Amniotic stem cell (primary cell): ENCODE measurements around the gene RAB6A.
A peak's percentile ranks its signal among the peaks of the same experiment; 100 is the strongest.
"Not testable (repeated sequence)": the region's sequence is repeated elsewhere in the genome, so short reads cannot be mapped to it uniquely, and the experiment has no call there.

Experiments used
- DNase-seq: peaks from one replicate; lab custom pipeline; 2025; lab: John Stamatoyannopoulos, UW

RAB6A gene

DNA sequence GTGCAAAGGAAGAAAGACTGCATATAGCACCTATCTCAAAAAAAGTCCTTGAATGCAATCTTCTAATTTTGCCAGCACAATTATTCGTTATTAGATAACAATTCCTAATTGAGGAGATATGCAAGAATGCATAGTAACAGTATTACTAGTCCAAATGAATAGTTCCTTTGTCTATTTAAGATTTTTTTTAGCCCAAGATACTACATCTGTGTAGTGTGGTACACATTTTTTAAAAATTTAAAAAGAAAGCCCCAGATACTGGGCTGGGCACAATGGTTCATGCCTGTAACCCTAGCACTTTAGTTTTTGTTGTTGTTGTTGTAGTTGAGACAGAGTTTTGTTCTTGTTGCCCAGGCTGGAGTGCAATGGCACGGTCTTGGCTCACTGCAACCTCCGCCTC lies 43.7 kb downstream of the RAB6A start:
- DNase-seq: no peak

DNA sequence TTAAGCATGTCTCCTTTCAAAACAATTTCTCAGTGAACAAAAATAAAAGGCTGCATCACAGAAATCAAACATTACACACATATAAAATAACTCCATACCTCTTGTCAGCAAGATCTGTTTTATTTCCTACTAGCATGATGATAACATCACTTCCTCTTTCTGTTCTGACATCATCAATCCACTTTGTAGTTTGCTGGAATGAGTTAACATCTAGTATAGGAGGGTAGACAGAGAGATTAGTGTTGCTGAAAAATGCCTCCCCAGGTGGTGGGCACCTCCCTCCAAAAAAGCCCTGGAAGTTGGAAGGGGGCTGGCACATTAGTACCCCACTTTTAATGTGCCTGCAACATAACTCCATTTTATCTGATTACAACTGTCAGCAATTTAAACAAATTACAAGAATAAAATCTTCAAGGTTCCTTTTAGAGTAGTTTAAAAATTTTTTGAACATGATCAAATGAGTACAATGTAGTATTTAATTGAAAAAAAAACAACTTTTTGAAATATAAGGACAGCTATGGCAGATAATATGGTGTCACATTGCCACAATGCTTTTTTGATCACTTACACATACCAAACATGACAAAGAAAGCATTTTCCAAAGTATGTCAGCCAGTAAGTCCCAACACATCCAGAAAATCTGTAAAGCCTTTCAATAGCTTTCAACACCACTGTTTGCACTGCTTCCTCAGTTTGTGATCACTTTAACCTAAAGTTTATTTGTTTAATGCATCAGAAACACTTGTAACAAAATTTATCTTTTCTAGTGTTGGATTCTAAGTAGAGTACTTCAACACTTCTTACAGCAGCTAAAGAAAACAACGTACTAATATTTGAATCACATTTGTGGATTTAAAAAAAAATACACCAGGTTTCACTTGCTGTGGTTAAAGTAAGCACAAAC lies 44.5 kb downstream of the RAB6A start:
- no peak for DNase-seq

DNA sequence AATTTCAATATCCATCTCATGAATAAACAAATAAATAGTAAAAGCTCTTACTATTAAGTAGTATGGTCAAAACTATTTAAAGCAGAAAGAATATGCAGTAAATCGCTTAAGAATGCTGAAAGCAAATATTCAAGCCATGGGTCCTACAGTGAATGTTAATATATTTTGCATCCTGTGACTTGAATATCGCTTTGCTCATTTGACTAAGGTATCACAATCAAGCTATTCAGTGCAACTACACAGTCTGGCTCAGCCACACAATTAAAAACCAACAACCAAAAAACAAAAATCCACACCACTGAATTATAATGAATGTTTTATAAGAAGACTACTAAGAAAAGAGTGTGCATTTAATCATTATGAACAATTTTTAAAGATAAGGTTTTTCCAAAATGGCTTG lies 45.3 kb downstream of the RAB6A start:
- DNase-seq: no peak

DNA sequence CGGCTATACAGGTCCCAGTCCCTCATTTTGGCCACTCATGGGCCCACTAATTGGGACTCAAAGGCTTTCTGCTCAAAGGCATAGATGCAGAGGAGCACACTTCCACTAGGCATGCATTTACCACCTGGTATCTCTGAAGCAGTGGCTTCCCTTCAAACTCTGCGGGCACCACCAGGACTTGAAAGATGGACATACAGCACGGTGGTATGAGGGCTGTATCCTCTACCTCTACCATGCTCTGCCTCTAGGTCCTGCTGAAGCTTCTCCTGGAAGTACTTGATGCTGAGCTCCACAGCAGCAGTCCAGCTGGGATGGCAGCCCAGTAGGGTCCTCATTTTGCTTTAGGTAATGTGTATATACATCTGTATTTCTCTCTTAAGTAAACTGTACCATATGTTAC lies 49.9 kb downstream of the RAB6A start:
- DNase-seq: no peak

DNA sequence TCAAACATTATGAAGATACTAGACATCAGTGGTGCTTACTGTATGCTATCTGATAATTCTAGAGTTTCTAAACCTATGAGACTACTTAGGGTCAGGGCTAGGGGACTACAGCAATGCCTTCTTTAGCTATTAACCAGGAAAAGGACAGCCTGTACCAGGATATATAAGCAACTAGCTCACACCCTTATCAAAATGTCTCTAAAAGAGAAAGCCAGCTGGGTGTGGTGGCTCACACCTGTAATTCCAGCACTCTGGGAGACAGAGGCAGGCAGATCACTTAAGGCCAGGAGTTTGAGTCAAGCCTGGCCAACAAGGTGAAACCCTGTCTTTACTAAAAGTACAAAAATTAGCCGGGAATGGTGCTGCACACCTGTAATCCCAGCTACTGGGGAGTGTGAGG lies 55.8 kb downstream of the RAB6A start:
- DNase-seq: no peak

DNA sequence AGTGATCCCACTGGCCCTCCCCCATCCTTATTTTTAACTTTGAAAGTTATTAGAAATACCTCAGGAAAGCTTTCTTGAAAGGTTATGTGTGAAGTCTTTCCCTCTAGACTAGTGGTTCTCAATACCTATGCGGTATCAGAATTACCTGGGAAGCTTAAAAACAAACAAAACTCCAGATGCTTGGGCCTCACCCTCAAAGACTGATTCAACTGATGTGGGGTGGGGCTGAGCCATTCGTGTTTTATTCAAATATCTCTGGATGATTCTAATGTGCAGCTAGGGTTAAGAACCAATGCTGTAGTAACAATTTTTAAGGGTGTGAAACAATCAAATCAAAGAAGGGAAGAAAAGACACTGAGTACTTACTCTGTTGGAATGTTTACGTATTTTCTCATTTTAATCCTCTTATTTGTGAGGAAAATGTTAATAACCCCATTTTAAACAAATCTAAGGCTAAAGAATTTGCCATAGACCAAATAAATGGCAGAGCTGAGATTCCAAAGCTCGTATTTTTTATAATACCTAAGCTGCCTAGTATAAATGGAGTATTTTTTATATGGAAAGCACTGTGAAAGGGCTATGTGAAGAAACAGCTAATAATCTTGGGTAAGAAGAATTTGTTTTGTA lies 66.9 kb downstream of the RAB6A start:
- no peak for DNase-seq

DNA sequence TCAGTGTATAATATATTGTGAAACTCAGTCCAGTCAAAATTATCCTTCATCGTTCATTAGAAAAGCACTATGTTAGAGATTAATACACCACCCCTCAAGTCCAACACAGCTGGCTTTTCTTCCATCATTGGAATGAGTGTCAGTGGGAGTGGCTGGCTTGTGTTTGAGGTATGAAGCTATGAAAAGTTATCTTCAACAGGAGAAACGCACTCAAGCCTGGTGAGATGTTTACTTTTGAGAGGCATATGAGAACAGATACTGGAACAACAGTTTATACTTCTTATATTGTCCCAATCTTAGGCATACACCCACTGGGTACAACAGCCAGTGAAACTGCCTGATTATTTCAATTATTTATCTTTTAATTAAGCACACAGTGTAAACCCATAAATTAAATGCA lies 80.2 kb downstream of the RAB6A start:
- DNase-seq: no peak

DNA sequence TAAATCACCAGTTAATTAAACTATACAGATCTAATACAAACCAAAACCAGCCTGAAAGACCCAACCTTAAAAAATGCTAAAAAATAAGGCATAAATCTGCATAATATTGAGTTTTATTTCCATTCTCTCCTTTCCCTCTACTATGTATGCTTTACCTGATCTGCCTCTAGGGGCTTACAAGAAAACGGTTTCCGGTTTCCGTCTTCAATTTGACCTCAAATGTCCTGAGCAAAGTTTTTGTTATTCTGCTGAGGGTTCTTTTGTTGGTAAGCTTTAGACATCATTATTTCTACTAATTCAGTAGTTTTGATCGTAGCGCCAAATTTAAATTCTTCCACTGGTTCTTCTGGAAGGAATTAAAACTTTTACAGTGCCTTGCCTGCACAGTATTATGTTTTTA lies 84.3 kb downstream of the RAB6A start:
- DNase-seq: not testable (repeated sequence)

DNA sequence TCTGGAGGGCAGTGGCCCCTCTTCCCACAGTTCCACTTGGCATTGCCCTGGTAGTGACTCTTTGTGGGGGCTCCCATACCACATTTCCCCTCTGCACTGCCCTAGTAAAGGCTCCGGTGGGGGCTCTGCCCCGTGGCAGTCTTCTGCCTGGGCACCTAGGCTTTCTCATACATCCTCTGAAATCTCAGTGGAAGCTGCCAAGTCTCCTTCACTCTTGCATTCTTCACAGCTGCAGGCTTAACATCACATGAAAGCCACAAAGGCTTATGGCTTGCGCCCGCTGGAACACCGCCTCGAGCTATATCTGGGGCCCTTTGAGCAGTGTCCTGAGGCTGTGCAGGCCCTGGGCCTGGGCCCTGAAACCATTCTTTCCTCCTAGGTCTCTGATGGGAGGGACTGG lies 89.2 kb downstream of the RAB6A start:
- no peak for DNase-seq

DNA sequence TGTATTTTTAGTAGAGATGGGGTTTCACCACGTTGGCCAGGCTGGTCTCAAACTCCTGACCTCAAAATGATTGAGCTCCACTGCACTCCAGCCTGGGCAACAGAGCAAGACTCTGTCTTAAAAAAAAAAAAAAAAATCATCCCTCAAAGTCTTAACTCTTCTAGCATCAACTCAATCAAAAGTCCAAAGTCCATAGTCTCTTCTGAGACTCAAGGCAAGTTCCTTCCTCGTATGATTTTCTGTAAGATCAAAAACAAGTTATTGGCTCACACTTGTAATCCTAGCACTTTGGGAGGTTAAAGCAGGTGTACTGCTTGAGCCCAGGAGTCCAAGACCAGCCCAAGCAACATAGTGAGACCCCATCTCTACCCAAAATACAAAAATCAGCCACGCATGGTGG lies 90.1 kb downstream of the RAB6A start:
- no peak for DNase-seq

DNA sequence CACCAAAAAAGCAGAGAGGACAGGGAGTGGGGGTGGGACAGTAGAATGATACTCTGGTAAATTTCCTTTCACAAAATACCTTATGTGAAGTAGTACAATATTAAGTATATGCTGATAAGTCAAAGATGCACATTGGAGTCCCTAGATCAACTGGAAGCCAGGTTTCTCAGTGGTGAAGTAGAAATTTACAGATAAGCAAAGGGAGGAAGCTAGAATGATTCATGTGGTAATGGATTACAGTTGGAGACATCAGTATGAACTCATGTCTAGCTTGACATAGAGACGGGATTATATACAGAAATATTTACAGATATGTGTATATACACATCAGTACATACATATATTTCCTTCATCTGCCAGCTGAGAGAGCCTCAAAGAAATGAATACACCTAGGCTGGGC lies 93.0 kb downstream of the RAB6A start:
- no peak for DNase-seq

DNA sequence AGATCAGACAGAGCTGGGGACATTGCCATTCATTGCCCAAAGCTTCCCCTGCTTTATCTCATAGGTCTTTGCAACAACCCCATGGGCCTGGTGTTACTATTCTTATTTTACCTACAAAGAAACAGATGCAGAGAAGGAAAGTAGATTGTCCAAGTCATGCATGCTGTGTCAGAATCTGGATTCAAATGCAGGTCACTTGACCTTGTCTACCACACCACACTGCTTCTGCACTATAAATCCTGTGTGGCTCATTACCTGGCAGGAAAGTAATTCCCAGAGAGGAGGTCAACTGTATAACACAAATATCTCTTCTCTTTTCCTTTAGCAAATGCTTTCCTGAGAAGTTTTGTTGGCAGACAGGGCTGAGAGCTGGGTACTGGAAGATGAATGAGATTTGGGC lies 96.0 kb downstream of the RAB6A start:
- no peak for DNase-seq

DNA sequence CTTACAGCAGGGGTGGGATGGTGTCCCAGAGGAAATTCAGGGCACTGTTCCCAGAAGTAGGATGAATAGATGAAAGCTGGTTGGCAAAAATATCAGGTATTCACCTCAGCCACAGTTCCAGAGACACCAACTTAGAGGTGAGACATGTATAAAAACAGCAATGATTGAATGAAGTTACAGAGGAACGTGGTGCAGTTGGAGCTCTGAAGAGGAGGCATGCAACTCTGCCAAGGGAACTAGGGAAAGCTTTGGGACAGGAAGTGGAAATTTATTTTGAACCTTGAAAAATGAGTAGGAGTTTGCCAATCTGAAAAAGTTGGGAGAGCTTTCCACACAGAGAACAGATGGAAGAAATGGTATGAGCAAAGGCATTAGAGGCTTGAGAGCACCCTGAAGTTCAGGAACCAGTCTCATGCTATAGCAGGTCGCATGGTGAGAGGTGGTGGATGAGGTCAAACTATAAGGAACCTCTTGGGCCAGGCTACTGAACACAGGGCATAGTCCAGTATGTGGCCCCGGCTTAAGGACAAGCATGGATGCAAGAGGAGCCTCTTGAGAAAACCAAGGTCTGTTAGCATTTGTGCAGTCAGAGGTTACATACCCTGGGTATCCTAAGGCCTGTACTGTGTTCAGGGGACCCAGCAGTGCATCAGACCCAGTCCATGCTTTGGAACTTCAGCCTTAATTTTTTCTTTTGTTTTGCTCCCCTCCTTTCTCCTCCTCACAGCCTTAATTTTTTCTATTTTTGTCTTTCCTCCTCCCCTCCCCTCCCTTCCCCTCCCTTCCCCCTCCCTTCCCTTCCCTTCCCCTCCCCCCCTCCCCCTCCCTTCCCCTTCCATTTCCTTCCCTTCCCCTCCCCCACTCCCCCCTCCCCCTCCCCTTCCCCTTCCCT lies 97.0 kb downstream of the RAB6A start:
- DNase-seq: no peak

DNA sequence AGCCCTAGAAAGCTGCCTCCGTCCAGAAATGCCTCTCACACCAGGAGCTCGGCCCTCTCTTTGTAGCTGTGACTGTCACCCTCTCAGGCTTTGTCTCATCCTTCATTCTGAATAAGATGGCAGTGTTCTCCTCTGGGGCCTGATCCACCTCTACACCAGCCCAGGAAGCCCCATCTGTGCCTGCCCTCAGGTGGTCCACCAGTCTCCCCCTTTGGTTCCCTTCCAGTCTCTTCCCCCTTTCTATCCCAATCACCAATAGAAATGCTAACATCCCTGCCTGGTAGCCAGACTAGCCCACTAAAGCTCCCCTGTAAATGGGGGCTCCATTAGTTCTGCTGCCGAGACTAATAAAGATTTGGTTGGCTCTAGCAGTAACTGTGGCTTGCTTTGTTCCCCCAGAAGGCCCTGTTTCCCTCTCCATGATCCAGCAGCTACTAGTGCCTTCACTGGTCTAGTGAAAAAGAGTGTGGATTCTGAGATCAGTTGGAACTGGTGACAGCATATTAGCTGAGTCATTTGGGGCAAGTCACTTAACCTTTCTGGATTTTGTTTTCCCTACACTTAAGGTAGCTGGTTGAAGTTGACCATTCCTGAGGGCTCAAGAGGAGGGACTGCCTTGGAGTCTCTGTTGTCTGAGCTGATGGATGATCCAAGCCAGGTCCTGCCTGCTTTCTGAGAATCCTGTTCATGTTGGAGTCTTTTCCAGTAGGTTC lies 98.3 kb downstream of the RAB6A start:
- no peak for DNase-seq

DNA sequence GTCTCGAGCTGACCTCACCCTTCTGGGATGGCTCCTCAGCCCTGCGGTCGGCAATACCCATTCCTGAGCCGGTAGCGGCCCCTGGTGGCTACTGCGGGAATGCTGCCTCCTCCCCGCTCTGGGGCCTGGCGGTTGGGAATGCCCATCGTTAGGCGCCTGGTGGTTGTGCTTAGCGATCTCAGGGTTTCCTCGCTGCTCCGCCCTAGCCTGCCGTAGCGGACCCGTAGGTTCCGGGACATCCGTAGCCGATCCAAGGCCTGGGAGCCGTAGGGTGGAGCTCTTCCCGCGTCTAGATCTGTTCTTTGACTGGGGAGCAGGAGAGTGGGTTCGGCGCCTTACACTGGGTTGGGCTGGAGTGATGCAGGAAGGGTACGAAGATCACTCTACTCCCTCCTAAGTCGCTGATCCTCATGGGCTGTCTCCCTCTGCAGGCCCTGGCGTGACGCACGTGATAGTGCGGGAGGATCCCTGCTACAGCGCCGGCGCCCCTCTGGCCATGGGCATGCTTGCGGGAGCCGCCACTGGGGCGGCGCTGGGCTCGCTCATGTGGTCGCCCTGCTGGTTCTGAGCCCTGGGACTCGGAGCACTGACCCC lies 99.7 kb downstream of the RAB6A start:
- DNase-seq: peak; percentile 34

DNA sequence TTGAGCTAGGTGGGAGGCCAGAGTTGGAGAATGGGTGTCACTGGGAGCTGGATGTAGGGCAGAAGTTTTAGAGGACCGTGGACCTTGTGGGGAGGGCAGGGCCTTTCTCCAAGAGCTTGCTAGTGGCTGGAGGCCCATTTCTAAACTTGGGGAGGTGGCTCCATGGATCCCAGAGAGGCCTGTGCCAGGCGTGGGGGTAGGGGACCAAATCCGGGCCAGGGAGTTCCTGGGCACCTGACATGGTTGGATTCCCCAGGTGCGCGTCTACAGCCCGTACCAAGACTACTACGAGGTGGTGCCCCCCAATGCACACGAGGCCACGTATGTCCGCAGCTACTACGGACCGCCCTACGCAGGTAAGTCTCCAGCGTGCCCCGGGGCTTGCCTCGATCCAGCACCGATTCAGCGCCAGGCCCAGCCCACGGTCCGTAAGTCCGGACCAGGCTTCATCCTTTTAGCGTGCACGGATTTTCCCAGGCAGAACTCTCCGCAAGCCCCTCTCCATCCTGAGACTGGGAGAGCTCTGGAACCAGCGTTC lies 100.3 kb downstream of the RAB6A start:
- no peak for DNase-seq

DNA sequence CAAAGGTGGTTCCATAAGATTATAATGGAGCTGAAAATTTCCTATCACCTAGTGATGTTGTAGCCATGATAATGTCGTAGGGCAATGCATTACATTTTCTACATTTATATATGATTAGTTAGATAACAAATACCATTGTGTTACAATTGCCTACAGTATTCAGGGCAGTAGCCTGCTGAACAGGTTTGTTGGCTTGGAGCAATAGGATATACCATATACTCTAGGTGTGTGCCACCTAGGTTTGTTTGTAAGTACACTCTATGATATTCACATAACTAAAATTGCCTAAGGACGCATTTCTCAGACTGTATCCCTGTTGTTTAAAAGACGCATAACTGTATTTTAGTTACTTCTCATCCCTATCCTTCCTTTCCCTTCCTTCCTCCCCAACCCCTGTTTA lies 100.9 kb downstream of the RAB6A start:
- DNase-seq: no peak

DNA sequence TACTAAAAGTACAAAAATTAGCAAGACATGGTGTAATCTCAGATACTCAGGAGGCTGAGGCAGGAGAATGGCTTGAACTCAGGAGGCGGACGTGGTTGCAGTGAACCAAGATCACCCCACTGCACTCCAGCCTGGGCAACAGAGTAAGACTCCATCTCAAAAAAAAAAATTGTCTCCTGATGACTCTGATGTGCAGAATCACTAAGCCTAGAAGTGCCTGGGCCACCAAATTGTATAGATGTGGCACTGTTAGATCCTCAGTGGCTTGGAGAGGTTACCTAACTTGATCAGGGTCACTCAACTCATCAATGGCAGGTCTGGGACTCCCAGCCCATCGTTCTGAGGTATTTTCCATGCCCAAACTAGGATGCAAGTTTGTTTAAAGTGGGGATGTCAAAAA lies 103.9 kb downstream of the RAB6A start:
- no peak for DNase-seq

DNA sequence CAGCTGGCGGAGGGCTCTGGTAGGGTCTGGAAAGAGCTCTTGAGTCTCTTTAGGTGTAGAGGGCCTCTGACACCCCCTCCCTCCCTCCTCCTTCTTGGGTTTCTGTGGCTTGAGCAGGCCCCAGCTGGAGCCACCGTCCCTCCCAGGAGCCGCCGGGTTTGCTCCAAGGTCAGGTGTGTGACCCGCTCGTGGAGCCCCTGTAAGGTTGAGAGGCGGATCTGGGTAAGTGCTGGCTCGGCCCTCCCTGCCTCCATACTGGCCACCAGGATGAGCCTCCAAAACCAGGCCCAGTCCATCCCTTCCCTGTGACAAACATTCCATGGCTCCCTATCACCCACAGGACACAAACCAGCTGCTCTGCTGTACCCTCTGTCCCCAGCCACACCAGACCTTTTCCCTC lies 105.2 kb downstream of the RAB6A start:
- no peak for DNase-seq

DNA sequence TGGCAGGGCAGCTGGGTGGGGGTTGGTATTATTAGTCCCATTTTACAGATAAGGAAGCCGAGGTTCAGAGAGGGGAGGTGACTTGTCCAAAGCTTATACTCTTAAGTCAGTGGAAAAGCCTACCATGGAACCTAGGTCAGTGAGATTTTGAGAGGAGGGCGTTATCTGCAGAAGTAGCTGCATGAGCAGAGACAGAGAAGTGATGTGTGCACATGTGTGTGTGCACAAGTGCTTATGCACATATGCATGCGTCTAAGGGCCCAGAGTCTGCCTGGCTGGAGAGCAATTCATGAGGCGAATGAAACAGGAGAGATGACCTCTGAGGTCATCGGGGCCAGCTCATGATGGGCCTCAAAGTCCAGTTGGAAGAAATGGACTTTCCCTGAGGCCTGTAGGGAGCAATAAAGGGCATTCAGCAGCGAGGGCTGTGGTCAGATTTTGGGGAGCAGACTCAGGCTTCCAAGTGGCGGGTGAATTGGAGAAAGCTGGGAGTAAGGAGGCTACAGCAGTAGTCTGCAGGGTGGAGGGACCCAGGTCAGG lies 106.3 kb downstream of the RAB6A start:
- no peak for DNase-seq

DNA sequence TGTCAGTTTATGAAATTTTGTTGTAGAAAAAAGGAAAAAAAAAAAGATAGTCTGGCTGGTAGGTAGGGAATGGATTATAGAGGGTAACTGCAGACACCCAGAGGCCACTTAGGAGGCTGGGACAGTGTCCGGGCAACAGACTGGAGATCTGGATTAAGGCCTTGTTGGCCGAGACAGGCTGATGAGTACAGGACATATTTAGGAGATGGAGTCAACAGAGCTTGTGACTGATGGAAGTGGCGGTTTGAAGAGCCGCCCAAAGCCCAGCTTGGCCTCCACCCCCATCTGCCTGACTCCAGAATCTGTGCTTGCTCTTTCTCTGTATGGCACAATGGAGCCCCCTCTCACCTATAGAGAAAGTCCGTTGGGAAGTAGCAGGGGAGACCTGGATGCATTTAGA lies 106.9 kb downstream of the RAB6A start:
- DNase-seq: no peak
